ENCODE measurements around the gene CPNE6. TPM values are rescaled to one million over a fixed set of nuclear protein-coding genes. Genes with fewer than 3 reads are reported as not detected.

The CPNE6 gene
- total RNA-seq, 1 donor from 2014 or later, result not detected

DNA sequence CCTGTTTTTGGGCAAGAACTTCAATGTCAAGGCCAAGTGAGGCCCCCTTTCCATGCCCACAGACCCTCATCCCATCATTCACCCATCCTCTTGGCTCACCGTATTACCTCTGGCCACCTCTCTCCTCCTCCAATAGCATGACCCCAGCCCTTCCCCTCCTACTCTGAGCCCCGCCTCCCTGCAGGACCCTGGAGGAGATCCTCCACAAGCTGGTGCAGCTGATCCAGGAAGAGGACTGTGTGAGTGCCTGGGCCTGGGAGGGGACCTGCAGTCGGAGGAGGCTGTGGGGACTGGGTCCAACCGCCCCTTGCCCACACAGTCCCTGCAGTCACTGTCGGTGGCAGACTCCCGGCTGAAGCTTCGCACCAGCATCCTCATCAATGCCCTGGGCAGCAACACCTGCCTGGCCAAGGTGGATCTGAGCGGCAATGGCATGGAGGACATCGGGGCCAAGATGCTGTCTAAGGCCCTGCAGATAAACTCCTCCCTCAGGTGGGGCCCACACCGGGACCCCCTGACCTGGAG, 12.3 kb upstream of the CPNE6 start:
- no peak overlapping the region for H3K4me3 ChIP-seq (ENCODE audit: low read depth, low read length)
- H3K36me3 ChIP-seq (ENCODE audit: control insufficient read depth, insufficient read depth, low read length), result no peaks in the 10 kb centered on the region
- peaks cover 22% of the 10 kb centered on the region for H3K27me3 ChIP-seq (ENCODE audit: control insufficient read depth, insufficient read depth, low read length)
- DNase-seq (ENCODE audit: low read depth), result no peak
- TF ChIP-seq, protein P1, sequence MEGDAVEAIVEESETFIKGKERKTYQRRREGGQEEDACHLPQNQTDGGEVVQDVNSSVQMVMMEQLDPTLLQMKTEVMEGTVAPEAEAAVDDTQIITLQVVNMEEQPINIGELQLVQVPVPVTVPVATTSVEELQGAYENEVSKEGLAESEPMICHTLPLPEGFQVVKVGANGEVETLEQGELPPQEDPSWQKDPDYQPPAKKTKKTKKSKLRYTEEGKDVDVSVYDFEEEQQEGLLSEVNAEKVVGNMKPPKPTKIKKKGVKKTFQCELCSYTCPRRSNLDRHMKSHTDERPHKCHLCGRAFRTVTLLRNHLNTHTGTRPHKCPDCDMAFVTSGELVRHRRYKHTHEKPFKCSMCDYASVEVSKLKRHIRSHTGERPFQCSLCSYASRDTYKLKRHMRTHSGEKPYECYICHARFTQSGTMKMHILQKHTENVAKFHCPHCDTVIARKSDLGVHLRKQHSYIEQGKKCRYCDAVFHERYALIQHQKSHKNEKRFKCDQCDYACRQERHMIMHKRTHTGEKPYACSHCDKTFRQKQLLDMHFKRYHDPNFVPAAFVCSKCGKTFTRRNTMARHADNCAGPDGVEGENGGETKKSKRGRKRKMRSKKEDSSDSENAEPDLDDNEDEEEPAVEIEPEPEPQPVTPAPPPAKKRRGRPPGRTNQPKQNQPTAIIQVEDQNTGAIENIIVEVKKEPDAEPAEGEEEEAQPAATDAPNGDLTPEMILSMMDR (IDR thresholded peaks at IDR 0.05; ENCODE audit: insufficient read depth, low read length, poor library complexity, severe bottlenecking), result no peak

DNA sequence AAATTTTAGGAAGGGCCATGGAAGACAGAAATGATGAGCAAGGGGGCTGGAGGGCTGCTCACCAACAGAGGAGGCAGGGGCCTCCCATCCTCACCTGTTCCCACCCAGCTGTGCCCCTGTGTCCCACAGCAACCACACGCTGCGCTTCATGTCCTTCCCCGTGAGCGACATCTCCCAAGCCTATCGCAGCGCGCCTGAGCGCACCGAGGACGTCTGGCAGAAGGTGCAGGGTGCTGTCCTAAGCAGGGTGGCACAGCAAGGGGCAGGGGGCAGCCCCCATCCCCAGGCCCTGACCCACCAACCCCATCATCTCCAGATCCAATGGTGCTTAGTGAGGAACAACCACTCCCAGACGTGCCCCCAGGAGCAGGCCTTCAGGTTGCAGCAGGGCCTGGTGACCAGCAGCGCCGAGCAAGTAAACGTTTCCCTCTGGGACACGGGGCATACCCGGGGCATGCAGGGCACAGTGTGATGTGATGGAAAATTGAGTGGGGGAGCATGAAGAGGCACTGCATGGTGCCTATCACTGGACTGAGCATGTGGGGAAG, 11.4 kb upstream of the CPNE6 start:
- Histone ChIP-seq H3K36me3 (ENCODE audit: control insufficient read depth, insufficient read depth, low read length) (no peaks in the 10 kb centered on the region), H3K4me3 (ENCODE audit: low read depth, low read length) (no peak overlapping the region), H3K27me3 (ENCODE audit: control insufficient read depth, insufficient read depth, low read length) (peaks cover 21% of the 10 kb centered on the region)
- TF ChIP-seq, protein P1 (IDR thresholded peaks at IDR 0.05; ENCODE audit: insufficient read depth, low read length, poor library complexity, severe bottlenecking), result no peak
- DNase-seq (ENCODE audit: low read depth), result no peak

DNA sequence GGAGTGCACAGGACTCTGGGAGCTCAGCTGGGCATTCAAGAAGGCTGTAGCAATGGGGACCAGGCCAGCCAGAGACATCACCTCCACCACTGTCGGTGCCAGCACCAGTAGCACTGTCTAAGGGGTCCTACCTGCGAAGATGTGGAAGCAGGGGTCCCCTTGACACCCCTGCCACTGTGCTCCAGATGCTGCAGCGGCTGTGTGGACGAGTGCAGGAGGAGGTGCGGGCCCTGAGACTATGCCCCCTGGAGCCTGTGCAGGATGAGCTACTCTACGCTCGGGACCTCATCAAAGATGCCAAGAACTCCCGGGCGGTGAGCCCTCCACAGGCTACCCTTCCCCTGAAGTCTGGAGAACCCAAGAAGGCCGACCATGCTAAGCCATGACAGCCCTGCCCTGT, 10.9 kb upstream of the CPNE6 start:
- DNase-seq (ENCODE audit: low read depth), result no peak
- Histone ChIP-seq H3K36me3 (ENCODE audit: control insufficient read depth, insufficient read depth, low read length) (no peaks in the 10 kb centered on the region), H3K4me3 (ENCODE audit: low read depth, low read length) (no peak overlapping the region), H3K27me3 (ENCODE audit: control insufficient read depth, insufficient read depth, low read length) (peaks cover 21% of the 10 kb centered on the region)
- TF ChIP-seq, protein P1 (IDR thresholded peaks at IDR 0.05; ENCODE audit: insufficient read depth, low read length, poor library complexity, severe bottlenecking), result no peak

DNA sequence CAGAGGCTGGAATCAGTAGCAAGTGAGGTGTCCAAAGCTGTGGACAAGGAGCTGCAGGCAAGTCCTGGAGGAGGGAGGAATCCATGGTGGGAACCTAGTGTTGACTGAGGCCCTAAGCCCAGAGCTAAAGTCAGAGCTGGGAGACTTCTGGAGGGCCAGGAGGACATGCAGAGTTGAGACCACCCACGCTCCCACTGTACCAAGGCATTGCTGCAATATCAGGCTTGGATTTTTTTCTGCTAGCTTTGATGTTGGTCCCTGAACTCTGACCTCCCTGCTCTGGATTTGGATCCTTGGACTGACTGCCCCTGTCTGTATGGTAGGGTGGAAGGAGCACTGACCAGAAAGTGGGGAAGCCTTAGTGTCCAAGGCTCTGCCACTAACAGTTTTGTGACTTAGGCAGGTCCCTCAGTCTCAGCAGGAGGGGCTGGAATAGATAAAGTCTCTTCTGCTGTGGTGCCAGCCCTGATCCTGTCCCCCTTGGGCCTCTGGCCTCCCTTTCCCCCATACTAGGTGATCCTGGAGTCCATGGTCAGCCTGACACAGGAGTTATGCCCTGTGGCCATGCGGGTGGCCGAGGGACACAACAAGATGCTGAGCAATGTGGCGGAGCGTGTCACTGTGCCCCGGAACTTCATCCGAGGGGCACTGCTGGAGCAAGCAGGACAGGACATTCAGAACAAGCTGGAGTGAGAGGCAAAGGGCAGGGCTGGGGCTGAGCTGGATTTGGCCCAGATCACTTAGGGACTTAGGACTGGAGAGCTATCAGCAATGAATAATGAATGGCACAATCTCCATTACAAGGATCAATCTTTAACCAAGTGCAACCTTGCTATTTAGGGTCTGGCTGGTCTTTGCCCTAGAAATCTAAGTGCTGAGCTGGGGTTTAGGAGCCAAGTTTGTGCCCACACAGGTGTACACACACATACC, 10.1 kb upstream of the CPNE6 start:
- TF ChIP-seq, protein P1 (IDR thresholded peaks at IDR 0.05; ENCODE audit: insufficient read depth, low read length, poor library complexity, severe bottlenecking), result no peak

DNA sequence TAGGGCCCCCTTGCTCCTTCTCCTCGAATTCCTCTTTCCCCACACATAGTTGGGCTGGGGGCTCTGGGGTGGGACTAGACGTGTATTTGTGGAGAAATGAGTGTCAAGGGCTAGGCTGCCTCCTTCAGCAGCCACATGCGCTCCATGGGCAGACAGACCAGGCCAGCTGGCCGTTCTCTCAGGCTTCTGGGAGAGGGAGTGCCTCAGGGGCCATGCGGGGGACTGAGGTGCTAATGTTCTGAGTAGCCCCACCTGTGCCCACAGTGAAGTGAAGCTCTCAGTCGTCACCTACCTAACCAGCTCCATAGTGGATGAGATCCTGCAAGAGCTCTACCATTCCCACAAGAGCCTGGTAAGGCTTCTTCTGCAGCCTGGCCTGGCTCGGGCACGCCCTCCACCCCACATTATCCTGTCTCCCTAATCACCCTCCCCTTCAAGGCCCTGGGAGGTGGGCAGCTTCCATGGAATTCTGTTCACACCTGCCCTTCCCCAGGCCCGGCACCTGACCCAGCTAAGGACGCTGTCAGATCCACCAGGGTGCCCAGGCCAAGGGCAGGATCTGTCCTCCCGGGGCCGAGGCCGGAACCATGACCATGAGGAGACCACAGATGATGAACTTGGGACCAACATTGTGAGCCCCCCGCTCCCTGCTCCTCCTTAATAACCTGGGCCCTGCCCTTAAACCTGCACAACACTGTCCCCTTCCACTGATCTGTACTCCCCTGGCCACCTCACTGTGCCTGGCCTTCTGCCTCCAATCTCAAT, 9.0 kb upstream of the CPNE6 start:
- H3K36me3 ChIP-seq (ENCODE audit: control insufficient read depth, insufficient read depth, low read length), result no peaks in the 10 kb centered on the region
- DNase-seq (ENCODE audit: low read depth), result no peak

More for the DNA sequence above, 10.1 kb upstream of the CPNE6 start:
- DNase-seq (ENCODE audit: low read depth), result no peak
- no peak overlapping the region for H3K4me3 ChIP-seq (ENCODE audit: low read depth, low read length)
- H3K36me3 ChIP-seq (ENCODE audit: control insufficient read depth, insufficient read depth, low read length), result no peaks in the 10 kb centered on the region
- H3K27me3 ChIP-seq (ENCODE audit: control insufficient read depth, insufficient read depth, low read length), result peaks cover 19% of the 10 kb centered on the region

More for the DNA sequence above, 9.0 kb upstream of the CPNE6 start:
- Histone ChIP-seq H3K4me3 (ENCODE audit: low read depth, low read length) (no peak overlapping the region), H3K27me3 (ENCODE audit: control insufficient read depth, insufficient read depth, low read length) (peaks cover 16% of the 10 kb centered on the region)
- TF ChIP-seq, protein P1 (IDR thresholded peaks at IDR 0.05; ENCODE audit: insufficient read depth, low read length, poor library complexity, severe bottlenecking), result no peak

Data from kidney epithelial cell (primary cell).